ENCODE measurements around the gene PLPP6.

DNA sequence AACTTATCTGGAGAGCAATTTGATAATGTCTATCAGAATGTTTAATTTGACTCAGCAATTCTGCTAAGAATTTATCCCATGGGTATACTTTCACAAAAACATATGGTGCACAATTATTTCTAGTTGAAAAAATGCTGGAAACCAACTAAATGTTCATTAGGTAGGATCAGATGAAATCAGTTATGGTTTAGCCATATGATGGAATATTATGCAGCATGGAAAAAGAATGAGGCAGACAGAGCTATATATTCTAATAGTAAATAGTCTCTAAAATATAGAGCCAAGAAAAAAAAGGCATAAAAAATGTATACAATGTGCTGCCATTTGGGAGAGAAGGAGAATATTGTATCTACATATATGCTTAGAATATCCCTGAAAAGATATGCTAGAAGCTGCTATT is 7.8 kb downstream of the PLPP6 start:
- TF ChIP-seq, protein P1, sequence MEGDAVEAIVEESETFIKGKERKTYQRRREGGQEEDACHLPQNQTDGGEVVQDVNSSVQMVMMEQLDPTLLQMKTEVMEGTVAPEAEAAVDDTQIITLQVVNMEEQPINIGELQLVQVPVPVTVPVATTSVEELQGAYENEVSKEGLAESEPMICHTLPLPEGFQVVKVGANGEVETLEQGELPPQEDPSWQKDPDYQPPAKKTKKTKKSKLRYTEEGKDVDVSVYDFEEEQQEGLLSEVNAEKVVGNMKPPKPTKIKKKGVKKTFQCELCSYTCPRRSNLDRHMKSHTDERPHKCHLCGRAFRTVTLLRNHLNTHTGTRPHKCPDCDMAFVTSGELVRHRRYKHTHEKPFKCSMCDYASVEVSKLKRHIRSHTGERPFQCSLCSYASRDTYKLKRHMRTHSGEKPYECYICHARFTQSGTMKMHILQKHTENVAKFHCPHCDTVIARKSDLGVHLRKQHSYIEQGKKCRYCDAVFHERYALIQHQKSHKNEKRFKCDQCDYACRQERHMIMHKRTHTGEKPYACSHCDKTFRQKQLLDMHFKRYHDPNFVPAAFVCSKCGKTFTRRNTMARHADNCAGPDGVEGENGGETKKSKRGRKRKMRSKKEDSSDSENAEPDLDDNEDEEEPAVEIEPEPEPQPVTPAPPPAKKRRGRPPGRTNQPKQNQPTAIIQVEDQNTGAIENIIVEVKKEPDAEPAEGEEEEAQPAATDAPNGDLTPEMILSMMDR (IDR thresholded peaks at IDR 0.05), result no peak
- TF ChIP-seq POLR2A (IDR thresholded peaks at IDR 0.05), result no peak

All from testis (tissue), 2 donors.